AG08395 (cell line): ENCODE data around the gene USP17L21.
"Not testable (repeated sequence)": the region's sequence is repeated elsewhere in the genome, so short reads cannot be mapped to it uniquely, and the experiment has no call there.

Experiments
- DNase-seq: peaks from one replicate; pipeline ENCODE4 v3.0.0; 2012; ENCODE audit warnings: mixed read lengths, low spot score

USP17L21 gene, protein sequence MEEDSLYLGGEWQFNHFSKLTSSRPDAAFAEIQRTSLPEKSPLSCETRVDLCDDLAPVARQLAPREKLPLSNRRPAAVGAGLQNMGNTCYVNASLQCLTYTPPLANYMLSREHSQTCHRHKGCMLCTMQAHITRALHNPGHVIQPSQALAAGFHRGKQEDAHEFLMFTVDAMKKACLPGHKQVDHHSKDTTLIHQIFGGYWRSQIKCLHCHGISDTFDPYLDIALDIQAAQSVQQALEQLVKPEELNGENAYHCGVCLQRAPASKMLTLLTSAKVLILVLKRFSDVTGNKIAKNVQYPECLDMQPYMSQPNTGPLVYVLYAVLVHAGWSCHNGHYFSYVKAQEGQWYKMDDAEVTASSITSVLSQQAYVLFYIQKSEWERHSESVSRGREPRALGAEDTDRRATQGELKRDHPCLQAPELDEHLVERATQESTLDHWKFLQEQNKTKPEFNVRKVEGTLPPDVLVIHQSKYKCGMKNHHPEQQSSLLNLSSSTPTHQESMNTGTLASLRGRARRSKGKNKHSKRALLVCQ

GRCh38 chr4:9262572-9262971, at the start of gene USP17L21:
Gene USP17L21 (plus strand): TSS chr4:9262872. CDS start chr4:9262872, 0 bp downstream.
- not testable (repeated sequence) for DNase-seq

GRCh38 chr4:9214701-9215100, 48.0 kb upstream of the USP17L21 start:
- not testable (repeated sequence) for DNase-seq

DNA sequence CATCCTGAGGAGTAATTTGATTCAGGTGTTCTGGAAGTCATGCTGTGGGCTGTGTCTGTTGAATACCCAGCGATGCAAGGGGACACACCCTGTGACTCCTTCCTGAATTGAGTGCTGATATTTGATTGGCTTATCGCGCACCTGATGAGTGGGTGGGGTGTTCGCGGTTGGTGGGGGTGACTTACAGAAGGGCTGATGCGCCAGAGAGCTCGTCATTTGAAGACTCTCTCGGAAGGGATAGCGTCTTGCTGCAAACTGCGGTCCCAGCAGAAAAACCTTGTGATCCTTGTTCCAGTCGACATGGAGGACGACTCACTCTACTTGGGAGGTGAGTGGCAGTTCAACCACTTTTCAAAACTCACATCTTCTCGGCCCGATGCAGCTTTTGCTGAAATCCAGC, 47.6 kb upstream of the USP17L21 start, which contains the start of gene USP17L11:
USP17L11 (plus strand) TSS at position 301 of the 400 bp plus-strand sequence; CDS start at position 301, 0 bp downstream.
- DNase-seq = not testable (repeated sequence)

GRCh38 chr4:9219852-9220251, 42.8 kb upstream of the USP17L21 start, which contains the start of gene USP17L12:
Gene USP17L12 (plus strand): TSS chr4:9220152. CDS start chr4:9220152, 0 bp downstream.
- not testable (repeated sequence) for DNase-seq

GRCh38 chr4:9224596-9224995, 38.1 kb upstream of the USP17L21 start, which contains the start of gene USP17L13:
Gene USP17L13 (plus strand): TSS chr4:9224896. CDS start chr4:9224896, 0 bp downstream.
- DNase-seq = not testable (repeated sequence)

- not testable (repeated sequence) for DNase-seq
Observed at GRCh38 chr4:9230249-9230648, 32.4 kb upstream of the USP17L21 start.

DNA sequence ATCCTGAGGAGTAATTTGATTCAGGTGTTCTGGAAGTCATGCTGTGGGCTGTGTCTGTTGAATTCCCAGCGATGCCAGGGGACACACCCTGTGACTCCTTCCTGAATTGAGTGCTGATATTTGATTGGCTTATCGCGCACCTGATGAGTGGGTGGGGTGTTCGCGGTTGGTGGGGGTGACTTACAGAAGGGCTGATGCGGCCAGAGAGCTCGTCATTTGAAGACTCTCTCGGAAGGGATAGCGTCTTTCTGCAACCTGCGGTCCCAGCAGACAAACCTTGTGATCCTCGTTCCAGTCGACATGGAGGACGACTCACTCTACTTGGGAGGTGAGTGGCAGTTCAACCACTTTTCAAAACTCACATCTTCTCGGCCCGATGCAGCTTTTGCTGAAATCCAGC, 28.6 kb upstream of the USP17L21 start, which contains the start of gene USP17L15:
USP17L15 (plus strand) TSS at position 301 of the 400 bp plus-strand sequence; CDS start at position 301, 0 bp downstream.
- not testable (repeated sequence) for DNase-seq

DNA sequence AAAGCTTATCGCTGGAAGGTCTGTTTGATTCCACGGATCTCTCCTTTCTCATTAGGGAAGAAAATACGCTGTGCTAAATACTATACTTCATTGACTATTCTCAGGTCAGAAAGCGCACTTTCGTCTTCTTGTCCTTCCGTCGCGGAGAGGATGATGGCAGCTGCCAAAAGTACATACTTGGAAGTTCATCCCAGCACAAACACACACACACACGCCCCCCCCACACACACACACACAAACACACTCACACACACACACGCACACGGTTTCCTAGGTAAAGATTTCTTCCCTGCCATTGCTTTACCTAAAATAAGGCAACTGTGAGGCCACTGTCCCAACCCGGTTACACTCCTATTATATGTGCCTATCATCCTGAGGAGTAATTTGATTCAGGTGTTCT, 24.2 kb upstream of the USP17L21 start:
- not testable (repeated sequence) for DNase-seq

DNA sequence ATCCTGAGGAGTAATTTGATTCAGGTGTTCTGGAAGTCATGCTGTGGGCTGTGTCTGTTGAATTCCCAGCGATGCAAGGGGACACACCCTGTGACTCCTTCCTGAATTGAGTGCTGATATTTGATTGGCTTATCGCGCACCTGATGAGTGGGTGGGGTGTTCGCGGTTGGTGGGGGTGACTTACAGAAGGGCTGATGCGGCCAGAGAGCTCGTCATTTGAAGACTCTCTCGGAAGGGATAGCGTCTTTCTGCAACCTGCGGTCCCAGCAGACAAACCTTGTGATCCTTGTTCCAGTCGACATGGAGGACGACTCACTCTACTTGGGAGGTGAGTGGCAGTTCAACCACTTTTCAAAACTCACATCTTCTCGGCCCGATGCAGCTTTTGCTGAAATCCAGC, 19.1 kb upstream of the USP17L21 start, which contains the start of gene USP17L17:
USP17L17 (plus strand) TSS at position 301 of the 400 bp plus-strand sequence; CDS start at position 301, 0 bp downstream.
- not testable (repeated sequence) for DNase-seq

DNA sequence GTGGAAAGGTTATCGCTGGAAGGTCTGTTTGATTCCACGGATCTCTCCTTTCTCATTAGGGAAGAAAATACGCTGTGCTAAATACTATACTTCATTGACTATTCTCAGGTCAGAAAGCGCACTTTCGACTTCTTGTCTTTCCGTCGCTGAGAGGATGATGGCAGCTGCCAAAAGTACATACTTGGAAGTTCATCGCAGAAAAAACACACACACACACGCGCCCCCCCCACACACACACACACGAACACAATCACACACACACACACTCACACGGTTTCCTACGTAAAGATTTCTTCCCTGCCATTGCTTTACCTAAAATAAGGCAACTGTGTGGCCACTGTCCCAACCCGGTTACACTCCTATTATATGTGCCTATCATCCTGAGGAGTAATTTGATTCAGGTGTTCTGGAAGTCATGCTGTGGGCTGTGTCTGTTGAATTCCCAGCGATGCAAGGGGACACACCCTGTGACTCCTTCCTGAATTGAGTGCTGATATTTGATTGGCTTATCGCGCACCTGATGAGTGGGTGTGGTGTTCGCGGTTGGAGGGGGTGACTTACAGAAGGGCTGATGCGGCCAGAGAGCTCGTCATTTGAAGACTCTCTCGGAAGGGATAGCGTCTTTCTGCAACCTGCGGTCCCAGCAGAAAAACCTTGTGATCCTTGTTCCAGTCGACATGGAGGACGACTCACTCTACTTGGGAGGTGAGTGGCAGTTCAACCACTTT, 14.6 kb upstream of the USP17L21 start, which contains the start of gene USP17L18:
USP17L18 (plus strand) TSS at position 678 of the 728 bp plus-strand sequence; CDS start at position 678, 0 bp downstream.
- not testable (repeated sequence) for DNase-seq

- DNase-seq = not testable (repeated sequence)
Observed at GRCh38 chr4:9253078-9253477, 9.6 kb upstream of the USP17L21 start, which contains the start of gene USP17L19. Gene USP17L19 (plus strand): TSS chr4:9253378. CDS start chr4:9253378, 0 bp downstream.

DNA sequence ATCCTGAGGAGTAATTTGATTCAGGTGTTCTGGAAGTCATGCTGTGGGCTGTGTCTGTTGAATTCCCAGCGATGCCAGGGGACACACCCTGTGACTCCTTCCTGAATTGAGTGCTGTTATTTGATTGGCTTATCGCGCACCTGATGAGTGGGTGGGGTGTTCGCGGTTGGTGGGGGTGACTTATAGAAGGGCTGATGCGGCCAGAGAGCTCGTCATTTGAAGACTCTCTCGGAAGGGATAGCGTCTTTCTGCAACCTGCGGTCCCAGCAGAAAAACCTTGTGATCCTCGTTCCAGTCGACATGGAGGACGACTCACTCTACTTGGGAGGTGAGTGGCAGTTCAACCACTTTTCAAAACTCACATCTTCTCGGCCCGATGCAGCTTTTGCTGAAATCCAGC, 4.8 kb upstream of the USP17L21 start, which contains the start of gene USP17L20:
USP17L20 (plus strand) TSS at position 301 of the 400 bp plus-strand sequence; CDS start at position 301, 0 bp downstream.
- not testable (repeated sequence) for DNase-seq

DNA sequence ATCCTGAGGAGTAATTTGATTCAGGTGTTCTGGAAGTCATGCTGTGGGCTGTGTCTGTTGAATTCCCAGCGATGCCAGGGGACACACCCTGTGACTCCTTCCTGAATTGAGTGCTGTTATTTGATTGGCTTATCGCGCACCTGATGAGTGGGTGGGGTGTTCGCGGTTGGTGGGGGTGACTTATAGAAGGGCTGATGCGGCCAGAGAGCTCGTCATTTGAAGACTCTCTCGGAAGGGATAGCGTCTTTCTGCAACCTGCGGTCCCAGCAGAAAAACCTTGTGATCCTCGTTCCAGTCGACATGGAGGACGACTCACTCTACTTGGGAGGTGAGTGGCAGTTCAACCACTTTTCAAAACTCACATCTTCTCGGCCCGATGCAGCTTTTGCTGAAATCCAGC, 4.6 kb downstream of the USP17L21 start, which contains the start of gene USP17L22:
USP17L22 (plus strand) TSS at position 301 of the 400 bp plus-strand sequence; CDS start at position 301, 0 bp downstream.
- not testable (repeated sequence) for DNase-seq

DNA sequence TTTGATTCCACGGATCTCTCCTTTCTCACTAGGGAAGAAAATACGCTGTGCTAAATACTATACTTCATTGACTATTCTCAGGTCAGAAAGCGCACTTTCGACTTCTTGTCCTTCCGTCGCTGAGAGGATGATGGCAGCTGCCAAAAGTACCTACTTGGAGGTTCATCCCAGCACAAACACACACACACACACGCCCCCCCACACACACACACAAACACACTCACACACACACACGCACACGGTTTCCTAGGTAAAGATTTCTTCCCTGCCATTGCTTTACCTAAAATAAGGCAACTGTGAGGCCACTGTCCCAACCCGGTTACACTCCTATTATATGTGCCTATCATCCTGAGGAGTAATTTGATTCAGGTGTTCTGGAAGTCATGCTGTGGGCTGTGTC, 9.0 kb downstream of the USP17L21 start:
- not testable (repeated sequence) for DNase-seq
